ENCODE results near the gene SEMA3G.

SEMA3G gene

GRCh38 chr3:52479877-52480575 is 35.1 kb upstream of the SEMA3G start:
- no peaks in the 10 kb centered on the region for H3K27me3 ChIP-seq (ENCODE audit: insufficient read depth, low read length, poor library complexity, severe bottlenecking)
- H3K4me2 ChIP-seq (ENCODE audit: low read depth, low read length, poor library complexity, severe bottlenecking), result no peak overlapping the region
- no peaks in the 10 kb centered on the region for H3K79me2 ChIP-seq (ENCODE audit: insufficient read depth, low read length)
- H4K20me1 ChIP-seq (ENCODE audit: insufficient read depth, low read length, poor library complexity, severe bottlenecking), result no peaks in the 10 kb centered on the region
- TF ChIP-seq CTCF (conservative IDR thresholded peaks at IDR 0.05; ENCODE audit: low read length) (no peak), EZH2phosphoT487 (IDR thresholded peaks at IDR 0.05; ENCODE audit: borderline replicate concordance) (no peak)
- H3K9me3 ChIP-seq (ENCODE audit: insufficient read depth, low read depth, low read length), result no peaks in the 10 kb centered on the region
- no peaks in the 10 kb centered on the region for H3K4me1 ChIP-seq (ENCODE audit: insufficient read depth, low read length, poor library complexity, severe bottlenecking)
- peaks cover 82% of the 10 kb centered on the region for H3K36me3 ChIP-seq (ENCODE audit: insufficient read depth, low read length)
- H3K9me2 ChIP-seq (replicated peaks; ENCODE audit: low read depth, low read length), result no peaks in the 10 kb centered on the region
- H3F3A ChIP-seq (ENCODE audit: low read depth), result no peaks in the 10 kb centered on the region
- no peak overlapping the region for H3K4me3 ChIP-seq (ENCODE audit: low read length, poor library complexity, severe bottlenecking)
- no peak overlapping the region for H2AFZ ChIP-seq (ENCODE audit: low read length)
- H3K9ac ChIP-seq (ENCODE audit: low read depth, low read length, poor library complexity, severe bottlenecking), result no peak overlapping the region

- H3K9me2 ChIP-seq (replicated peaks; ENCODE audit: low read depth, low read length), result no peaks in the 10 kb centered on the region
- H3K36me3 ChIP-seq (ENCODE audit: insufficient read depth, low read length), result peaks cover 87% of the 10 kb centered on the region
- H3K4me2 ChIP-seq (ENCODE audit: low read depth, low read length, poor library complexity, severe bottlenecking), result no peak overlapping the region
- no peak overlapping the region for H2AFZ ChIP-seq (ENCODE audit: low read length)
- no peaks in the 10 kb centered on the region for H3F3A ChIP-seq (ENCODE audit: low read depth)
- H3K79me2 ChIP-seq (ENCODE audit: insufficient read depth, low read length), result no peaks in the 10 kb centered on the region
- H3K4me1 ChIP-seq (ENCODE audit: insufficient read depth, low read length, poor library complexity, severe bottlenecking), result no peaks in the 10 kb centered on the region
- H4K20me1 ChIP-seq (ENCODE audit: insufficient read depth, low read length, poor library complexity, severe bottlenecking), result no peaks in the 10 kb centered on the region
- no peak for TF ChIP-seq CTCF (conservative IDR thresholded peaks at IDR 0.05; ENCODE audit: low read length)
- no peak for TF ChIP-seq EZH2phosphoT487 (IDR thresholded peaks at IDR 0.05; ENCODE audit: borderline replicate concordance)
- H3K9ac ChIP-seq (ENCODE audit: low read depth, low read length, poor library complexity, severe bottlenecking), result no peak overlapping the region
- H3K9me3 ChIP-seq (ENCODE audit: insufficient read depth, low read depth, low read length), result no peaks in the 10 kb centered on the region
- no peaks in the 10 kb centered on the region for H3K27me3 ChIP-seq (ENCODE audit: insufficient read depth, low read length, poor library complexity, severe bottlenecking)
- H3K4me3 ChIP-seq (ENCODE audit: low read length, poor library complexity, severe bottlenecking), result no peak overlapping the region
Observed at GRCh38 chr3:52479037-52479876, 34.4 kb upstream of the SEMA3G start.

GRCh38 chr3:52477796-52478095 is 32.8 kb upstream of the SEMA3G start:
- no peaks in the 10 kb centered on the region for H3K9me2 ChIP-seq (replicated peaks; ENCODE audit: low read depth, low read length)
- no peaks in the 10 kb centered on the region for H4K20me1 ChIP-seq (ENCODE audit: insufficient read depth, low read length, poor library complexity, severe bottlenecking)
- H2AFZ ChIP-seq (ENCODE audit: low read length), result no peak overlapping the region
- TF ChIP-seq EZH2phosphoT487 (IDR thresholded peaks at IDR 0.05; ENCODE audit: borderline replicate concordance), result no peak
- no peak for TF ChIP-seq CTCF (conservative IDR thresholded peaks at IDR 0.05; ENCODE audit: low read length)
- peaks cover 95% of the 10 kb centered on the region for H3K36me3 ChIP-seq (ENCODE audit: insufficient read depth, low read length)
- H3K9me3 ChIP-seq (ENCODE audit: insufficient read depth, low read depth, low read length), result no peaks in the 10 kb centered on the region
- no peak overlapping the region for H3K4me2 ChIP-seq (ENCODE audit: low read depth, low read length, poor library complexity, severe bottlenecking)
- no peak overlapping the region for H3K9ac ChIP-seq (ENCODE audit: low read depth, low read length, poor library complexity, severe bottlenecking)
- no peak overlapping the region for H3K4me3 ChIP-seq (ENCODE audit: low read length, poor library complexity, severe bottlenecking)
- H3K4me1 ChIP-seq (ENCODE audit: insufficient read depth, low read length, poor library complexity, severe bottlenecking), result no peaks in the 10 kb centered on the region
- no peaks in the 10 kb centered on the region for H3K27me3 ChIP-seq (ENCODE audit: insufficient read depth, low read length, poor library complexity, severe bottlenecking)
- no peaks in the 10 kb centered on the region for H3K79me2 ChIP-seq (ENCODE audit: insufficient read depth, low read length)
- H3F3A ChIP-seq (ENCODE audit: low read depth), result no peaks in the 10 kb centered on the region

All from Loucy (cell line).